Lung microvascular endothelial cell (primary cell): ENCODE results near the gene DOCK11. TPM values are rescaled to one million over a fixed set of nuclear protein-coding genes. Genes with fewer than 3 reads are reported as not detected.
"Not testable (repeated sequence)": the region's sequence is repeated elsewhere in the genome, so short reads cannot be mapped to it uniquely, and the experiment has no call there.

Experiments
- DNase-seq, 2 donors: peaks; one replicate each; pipeline versions ENCODE4 v3.0.0 to v3.0.0-alpha.2; 2010; ENCODE audit warnings: low read depth in 2 of 2
- total RNA-seq: library from RNA; depleted of rRNA; stranded (reverse); fragments of >200 nt; gene quantifications from 2 replicates; pipeline ENCODE4 v1.2.1, GENCODE V29; 2014

DOCK11 gene
- total RNA-seq, 1 donor from 2014 or later: 0.20 TPM

DNA sequence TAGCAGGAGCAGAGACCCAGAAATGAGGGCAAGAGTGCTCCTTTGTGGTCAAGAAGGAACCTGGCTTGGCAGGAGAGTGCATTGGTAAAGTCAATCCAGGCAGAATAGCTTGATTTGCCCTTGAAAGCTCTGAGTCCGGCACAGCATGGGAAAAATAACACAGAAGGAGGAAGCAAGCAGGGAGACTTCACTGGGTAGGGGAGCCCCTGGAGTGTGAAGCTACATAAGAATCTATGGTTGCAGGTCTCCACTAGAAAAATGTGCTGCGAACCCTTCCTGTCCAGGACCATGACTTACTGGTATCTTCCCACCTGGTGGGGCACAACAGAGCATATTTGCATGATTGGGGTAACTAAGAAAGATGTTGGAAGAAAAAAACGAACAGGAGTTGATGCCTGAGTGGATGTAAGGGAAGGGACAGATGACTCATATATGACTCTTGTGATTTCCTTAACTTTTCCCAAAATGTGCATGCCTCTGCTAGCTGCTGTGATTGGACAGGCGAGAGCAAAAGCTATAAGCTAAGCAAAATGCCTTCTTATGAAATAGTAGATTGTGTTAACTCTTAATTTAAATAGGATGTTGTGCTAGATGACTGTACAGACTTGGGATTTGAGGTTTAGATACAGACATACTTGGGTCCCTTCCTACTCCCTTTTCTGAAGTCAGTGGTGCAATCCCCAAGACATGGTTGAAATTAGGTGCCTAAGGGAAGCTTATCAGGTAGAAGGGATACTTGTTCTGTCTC, 235.1 kb downstream of the DOCK11 start:
- peak in 1 of 2 donors; percentile 68 for DNase-seq

DNA sequence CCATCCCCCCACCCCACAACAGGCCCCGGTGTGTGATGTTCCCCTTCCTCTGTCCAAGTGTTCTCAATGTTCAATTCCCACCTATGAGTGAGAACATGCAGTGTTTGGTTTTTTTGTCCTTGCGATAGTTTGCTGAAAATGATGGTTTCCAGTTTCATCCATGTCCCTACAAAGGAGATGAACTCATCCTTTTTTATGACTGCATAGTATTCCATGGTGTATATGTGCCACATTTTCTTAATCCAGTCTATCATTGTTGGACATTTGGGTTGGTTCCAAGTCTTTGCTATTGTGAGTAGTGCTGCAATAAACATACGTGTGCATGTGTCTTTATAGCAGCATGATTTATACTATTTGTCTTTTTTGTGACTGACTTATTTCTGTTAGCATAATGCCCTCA, 236.9 kb downstream of the DOCK11 start:
- DNase-seq: not testable (repeated sequence)

DNA sequence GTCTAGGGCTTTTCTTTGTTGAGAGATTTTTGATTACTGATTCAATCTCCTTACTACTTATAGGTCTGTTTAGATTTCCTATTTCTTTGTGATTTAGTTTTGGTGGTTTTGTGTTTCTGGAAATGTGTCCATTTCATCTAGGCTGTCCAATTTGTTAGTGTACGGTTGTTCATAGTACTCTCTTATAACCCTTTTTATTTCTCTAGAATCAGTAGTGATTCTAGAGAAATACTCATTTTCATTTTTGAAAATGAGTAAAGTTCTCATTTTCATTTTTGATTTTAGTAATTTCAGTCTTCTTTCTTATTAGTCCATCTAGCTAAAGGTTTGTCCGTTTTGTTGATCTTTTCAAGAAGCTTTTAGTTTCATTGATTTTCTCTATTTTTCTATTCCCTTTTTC, 239.3 kb downstream of the DOCK11 start:
- no peak for DNase-seq

Other genes starting within 250 kb of the DOCK11 start
- 6.8 and 8.3 TPM in 2 replicates for gene WDR44, start 149.7 kb upstream of the DOCK11 start, total RNA-seq
- gene IL13RA1, start 231.8 kb downstream of the DOCK11 start, total RNA-seq: 44.9 and 53.6 TPM in 2 replicates